NCI-H2029 treated with DMSO at 0.1 percent for 48 hours (cell line): ENCODE data around the gene NKX3-2.
A peak's percentile ranks its signal among the peaks of the same experiment; 100 is the strongest.
"Not testable (repeated sequence)": the region's sequence is repeated elsewhere in the genome, so short reads cannot be mapped to it uniquely, and the experiment has no call there.

Source experiments
- DNase-seq: peaks from one replicate; lab custom pipeline; 2025; lab: John Stamatoyannopoulos, UW

The NKX3-2 gene

DNA sequence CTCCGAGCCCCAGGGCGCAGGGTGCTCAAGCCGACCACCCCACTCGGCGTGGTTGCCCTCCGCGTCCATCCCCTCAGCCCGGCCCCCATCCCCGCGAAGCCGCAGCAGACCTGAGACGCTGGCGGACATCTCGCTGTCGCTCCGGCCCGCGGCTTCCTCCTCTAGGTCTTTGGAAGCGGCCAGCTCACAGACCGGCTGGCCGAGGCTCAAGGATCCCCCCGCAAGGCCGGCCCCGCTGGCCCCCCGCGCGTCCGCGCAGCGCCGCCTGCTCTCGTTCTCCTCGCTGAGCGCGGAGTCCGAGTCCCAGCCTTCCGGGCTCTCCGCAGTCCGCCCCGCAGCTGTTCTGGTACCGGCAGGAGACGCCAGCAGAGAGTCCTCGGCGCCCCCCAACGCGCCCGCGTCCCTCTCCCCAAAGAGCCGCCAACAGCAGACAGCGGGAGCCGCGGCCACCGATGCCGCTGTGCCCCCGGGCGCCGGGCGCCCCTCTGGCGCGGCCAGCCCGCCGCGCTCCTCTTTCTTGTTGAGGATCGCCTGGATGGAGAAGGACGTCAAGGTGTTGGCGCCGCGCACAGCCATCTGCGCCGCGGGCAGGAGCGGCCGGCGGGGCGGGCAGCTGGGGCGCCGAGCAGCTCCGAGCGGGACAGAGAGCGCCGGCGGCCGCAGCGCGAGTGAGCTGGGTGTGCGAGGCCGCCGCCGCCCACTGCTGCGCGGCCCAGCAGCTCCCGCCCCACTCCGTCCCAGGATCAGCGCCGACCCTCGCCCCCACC, at the start of gene NKX3-2:
NKX3-2 (minus strand) TSS at position 670 of the 767 bp plus-strand sequence; CDS start at position 576, 94 bp downstream.
- DNase-seq = no peak

DNA sequence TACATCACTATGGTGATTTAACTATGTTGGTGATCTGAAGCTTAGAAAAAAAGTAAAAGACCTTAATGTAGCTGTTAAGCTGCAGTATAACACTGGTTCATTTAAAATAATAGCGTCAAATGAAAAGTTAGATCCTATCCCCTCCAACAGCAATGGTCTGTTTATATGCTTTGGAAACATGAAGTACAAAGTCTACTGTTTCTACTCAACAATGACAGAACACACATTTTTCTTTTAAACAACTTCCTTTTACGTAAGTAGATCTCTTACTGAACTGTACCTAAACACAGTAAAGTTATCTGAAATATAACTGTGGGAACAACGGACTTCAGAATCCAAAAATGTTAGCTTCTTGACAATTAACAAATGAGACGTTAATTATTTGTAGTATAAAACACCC, 47.9 kb upstream of the NKX3-2 start:
- no peak for DNase-seq

DNA sequence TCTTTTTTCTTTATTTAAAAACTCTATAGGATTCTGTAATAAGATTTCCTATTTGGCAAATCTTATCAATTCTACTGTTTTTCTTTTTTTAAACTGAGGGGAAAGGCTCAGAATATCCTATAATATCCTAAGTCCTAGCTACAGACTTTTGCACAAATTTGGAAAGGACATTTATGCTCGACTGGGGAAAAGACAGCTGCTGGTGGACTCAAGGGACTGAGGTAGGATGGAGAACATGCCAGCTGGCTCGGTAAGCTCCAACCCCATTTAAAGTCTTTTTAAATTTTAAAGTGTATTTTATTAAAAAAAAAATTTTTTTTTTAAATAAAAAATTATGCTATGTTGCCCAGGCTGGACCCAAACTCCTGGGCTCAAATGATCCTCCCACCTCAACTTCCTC, 46.5 kb upstream of the NKX3-2 start:
- no peak for DNase-seq

DNA sequence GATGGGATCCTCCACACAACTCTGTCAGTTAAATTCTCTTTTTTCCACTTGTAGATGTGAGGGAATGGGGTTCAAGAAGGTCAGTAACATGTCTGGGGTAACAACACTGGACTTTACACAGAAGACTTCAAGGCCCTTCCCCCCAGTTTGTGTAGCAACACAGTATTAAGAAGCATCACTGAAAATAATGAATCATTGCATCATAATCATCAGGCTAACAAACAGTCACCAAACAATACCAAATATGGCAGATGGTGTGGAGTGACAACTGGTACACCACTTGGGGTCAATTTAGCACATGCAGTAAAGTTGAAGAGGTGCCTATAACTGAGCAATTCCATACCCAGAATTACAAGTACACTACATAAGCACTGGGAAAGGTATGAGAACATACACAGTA, 44.6 kb upstream of the NKX3-2 start:
- no peak for DNase-seq

DNA sequence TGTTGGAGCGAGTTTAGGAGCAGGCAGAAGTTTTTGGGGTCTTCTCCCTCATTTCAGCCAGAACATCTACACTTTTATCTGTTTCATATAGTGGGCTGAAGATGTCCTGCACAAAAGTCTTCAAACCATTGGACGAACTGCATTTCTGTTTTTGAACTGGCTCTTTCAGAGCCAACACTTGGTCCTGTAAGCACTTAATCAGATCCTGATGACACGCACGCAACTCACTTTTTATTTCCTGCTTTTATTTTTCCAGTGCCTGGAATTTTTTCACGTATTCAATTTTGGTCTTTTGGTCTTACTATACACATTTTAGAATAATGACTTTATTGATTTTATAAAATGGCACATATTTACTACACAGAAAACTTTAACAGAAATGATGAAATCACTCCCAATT, 40.2 kb upstream of the NKX3-2 start:
- no peak for DNase-seq

DNA sequence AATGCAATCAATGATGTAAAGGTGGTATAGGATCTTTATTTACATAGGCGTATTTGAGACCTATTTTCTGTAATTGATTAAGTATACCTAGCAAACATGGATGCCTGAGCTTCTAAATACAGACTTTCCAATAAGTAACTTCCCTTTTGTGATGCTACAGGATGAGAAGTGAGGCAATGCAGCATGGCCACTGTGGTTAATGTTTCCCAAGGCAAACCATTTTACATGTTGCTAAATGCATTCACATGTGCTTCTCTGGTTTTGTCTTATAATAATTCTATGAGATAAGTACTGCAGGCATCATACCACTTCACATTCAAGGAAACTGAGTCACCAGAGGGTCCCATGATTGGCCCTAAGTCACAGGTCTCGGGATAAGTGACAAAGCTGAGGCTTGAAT, 35.7 kb upstream of the NKX3-2 start:
- no peak for DNase-seq

DNA sequence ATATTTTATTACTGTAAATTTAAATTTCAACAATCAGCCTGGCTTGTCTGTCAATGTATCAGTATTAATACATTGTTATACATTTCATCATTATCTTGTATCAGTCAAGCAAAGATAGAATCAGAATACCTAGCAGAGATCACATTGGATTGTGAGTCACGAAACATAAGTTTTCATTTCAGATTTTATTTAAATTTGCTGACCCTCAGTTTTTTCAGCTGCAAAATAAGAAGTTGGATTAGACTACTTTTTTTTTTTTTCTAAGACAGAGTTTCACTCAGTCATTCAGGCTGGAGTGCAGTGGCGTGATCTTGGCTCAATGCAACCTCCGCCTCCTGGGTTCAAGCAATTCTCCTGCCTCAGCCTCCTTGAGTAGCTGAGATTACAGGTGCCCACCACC, 33.4 kb upstream of the NKX3-2 start:
- DNase-seq = no peak

DNA sequence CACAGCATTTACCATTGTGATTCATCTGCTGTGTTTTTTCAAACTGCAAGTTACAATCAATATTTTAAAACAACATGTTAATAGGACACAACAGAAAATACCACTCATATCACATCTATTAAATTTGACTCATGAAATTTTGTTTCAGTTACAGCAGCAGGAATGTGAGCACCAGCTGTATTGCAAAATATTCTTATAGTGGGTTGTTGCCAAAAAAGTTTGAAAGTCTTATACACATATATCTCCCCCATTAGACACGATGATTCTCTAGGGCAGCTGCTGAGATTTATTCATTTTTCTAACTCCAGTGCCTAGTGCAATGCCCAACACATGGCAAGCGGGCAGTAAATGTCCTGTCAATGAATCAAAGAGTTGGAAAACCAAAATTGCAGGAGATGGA, 26.6 kb upstream of the NKX3-2 start:
- DNase-seq = no peak

DNA sequence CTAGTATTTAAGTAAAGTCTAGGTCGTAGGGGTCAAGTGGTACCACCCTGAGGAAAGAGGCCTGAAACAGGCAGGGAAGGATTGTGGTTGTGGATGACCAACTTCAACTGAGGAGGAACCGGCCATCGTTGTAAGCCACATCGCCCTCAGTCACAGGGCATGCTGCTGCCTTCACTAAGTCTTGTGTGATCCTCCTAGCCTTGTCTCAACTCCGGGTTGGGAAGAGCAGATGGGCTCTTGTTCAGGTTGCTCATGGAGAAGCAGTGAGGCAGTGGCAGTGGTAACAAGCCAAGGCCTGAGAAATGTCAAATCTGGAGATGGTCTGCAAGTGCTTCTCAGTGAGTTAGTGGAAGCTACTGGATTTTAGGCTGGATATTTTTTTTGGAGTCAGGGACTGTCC, 22.8 kb upstream of the NKX3-2 start:
- DNase-seq = no peak

DNA sequence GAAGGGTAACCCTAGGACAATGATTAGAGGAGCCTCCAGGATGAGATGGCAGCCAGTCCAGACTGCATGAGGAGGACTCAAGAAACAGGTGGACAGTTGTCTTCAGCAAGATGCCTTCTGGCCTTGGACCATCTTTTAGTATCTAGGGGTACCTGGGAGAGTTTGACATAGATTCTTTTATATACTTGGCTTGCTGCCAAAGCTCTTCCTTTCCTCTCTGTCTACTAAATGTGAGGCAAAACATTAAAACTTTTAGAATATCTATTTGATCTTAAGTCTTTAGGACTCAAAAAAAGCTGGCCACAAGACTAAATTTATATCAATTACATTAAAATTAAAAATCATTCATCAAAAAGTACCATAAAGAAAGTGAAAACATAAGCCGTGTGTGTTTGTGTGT, 18.6 kb upstream of the NKX3-2 start:
- no peak for DNase-seq

DNA sequence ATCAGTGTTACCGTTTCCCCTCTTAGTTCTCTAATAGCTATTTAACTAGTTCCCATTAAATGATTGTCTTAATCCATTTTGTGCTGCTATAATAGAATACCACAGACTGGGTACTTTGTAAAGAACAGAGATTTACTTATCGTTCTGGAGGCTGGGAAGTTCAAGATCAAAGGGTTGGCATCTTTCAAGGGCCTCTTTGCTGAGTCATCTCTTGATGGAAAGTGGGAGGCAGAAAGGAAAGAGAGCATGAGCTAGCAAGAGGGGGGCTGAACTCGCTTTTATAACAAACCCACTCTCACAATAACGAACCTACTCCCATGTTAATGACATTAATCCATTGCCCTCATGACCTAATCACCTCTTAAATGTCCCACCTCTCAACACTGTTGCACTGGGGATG, 17.4 kb upstream of the NKX3-2 start:
- DNase-seq = no peak

DNA sequence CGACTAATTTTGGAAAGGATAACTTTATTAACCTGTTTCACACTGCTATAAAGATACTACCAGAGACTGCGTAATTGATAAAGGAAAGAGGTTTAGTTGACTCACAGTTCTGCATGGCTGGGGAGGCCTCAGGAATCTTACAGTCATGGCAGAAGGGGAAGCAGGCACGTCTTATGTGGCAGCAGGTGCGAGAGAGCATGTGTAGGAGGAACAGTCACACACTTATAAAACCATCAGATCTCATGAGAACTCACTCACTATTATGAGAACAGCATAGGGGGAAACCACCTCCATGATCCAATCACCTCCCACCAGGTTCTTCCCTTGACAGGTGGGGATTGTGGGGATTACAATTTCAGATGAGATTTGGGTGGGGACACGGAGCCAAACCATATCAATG, 15.8 kb upstream of the NKX3-2 start:
- not testable (repeated sequence) for DNase-seq

DNA sequence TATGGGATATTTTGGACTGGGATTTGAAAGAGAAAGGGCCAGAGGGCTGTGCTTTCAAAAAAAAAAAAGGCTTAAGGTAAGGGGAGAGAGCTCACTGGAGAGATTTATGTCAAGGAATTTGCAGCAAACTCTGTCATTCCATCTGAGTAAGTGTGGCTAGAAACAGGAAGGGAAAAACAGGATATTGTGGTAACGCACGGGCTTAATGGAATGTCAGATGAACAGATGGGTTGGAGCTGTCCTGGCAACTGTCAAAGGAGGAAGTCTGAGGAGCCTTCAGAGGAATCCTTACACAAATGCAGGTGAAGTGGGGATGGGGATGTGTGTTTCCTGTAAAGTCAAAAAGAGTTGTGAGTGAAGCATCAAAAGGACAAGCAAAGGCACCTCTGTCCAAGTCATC, 15.1 kb upstream of the NKX3-2 start:
- DNase-seq = no peak

DNA sequence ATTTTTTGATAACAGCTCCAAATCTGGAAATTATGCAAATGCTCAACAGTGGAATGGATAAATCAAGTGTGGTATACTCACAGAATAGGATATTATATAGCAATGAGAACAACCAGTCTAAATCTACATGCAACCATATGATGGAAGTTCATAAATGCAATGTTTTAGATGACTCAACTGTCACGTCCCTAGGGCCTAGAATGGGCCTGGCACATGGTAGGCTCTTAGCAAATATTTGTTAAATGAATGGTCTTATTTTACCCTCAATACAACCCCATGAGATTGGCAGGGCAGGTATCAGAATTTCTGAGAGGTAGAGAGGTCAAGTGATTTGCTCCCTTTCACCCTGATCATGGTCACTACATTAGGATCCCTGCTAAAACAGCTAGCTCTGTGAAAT, 14.6 kb upstream of the NKX3-2 start:
- DNase-seq = no peak

DNA sequence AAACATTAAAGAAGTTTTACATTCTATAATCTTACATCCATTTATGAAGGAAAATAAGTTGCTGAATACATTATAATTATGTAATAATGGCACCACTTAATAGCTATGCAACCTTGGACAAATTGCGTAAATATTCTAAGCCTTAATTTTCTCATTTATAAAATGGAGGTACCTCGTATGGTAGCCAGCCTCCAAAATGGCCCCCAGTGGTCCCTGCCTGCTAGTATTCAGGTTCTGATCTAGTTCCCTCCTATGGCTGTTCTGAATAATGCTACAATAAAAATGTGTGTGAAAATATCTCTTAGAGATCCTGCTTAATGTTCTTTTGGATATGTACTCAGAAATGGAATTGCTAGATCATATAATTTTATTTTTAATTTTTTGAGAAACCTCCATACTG, 11.0 kb upstream of the NKX3-2 start:
- DNase-seq = no peak

DNA sequence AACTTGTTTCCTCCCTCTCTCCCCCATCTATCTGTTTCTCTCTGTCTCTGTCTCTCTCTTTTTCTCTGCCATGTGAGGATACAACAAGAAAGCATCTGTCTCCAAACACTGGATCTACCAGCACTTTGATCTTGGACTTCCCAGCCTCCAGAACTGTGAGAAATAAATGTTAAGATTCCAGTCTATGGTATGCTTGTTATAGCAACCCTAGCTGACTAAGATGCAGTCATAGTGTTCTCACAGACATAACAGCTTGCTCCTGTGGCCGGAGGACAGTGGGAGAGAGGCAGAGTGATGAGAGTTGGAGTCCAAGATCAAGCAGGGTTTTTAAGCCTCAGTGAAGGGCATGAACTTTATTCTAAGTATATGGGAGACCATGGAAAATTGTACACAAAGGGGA, 8.8 kb upstream of the NKX3-2 start:
- no peak for DNase-seq

DNA sequence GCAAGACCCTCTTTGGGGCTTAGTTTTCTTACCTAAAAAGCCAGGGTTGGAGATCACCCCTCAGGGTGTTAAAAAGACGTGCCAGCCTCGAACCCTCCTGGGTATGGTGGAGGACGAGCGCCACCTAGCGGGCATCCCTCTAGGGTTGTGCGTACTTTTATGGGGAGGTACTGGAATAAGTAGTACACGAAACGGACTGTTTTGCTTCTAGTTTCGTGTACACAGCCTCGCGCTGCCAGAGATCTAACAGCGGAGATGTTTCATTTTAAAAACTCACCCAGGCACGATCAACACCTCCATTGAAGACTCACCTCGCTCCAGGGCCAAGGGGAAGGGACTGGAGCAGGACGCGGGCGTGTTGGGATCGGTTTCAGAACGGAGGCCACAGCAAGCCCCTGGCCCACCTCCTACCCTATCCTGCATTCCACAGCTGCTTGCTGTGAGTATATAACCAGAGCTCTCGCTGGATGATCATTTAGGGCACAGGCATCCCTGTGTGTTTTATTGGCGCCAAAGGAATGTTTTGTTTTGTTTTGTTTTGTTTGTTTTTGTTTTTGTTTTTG, 4.8 kb upstream of the NKX3-2 start:
- peak; percentile 66 for DNase-seq

DNA sequence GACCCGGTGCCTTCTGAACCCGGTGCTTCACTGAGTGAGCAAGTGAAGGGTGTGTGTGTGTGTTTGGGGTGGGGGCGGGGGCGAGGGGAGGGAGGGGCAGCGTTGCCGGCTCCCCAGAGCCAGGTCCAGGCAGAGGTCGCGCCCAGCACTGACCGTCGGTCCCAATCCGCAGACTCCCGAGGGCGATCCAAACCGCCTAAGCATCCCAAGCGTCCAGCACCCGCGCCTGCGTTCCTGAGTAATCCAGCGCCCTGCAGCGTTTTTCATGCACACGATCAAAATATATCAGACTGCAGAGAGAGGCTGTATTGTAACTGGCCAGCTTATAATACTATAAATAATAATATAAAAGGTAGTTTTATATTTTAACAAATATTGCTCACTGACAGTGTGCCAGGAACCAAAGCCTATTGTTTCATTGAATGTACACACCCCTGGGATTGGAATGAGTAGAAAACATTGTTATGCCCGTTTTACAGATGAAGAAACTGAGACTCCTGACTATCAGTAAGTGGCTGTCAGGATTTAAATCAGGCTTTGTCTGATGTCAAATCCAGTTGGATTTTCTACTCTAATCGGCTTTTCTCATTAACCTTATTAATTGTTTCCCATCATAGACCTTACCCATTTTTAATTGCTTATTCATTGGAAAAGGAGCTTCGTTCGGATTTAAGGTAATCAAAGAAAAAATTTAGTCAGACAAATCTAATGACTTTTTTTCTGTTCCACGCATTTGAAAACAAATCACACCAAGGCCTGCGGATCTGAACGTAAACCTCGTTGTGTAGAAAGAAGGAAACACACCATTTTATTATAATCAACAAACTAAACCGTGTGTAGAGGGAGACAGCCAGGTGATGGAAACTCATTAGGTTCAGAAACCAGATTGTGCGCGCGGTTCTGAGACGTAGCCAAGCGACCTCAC, 4.0 kb upstream of the NKX3-2 start:
- DNase-seq = peak; percentile 16

DNA sequence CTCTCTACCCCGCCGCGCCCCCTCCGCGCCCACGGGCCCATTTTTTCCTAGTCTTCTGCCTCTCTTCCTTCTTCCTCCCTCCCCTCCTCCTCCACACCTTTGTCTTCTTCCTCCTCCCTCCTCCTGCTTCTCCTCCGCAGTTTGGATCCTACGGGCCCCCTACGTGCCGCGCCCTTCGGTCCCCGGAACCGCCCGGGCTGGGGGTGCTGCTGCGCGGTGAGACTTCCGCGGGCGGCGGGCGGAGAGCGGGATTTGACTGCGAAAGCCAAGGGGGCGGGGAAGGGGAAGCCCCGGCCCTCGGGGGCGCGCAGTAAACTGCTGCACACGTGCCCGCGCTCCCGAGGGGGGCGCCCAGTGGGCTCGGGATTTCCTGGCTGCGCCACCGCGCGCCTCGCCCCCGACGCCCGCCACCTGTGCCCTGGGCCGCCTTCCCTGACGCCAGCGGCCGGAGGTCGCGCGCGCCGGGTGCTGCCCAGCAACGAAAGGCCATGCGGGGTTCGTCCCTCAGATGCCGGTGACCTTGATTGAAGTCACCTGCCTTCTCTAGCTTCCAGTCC, 3.3 kb upstream of the NKX3-2 start:
- no peak for DNase-seq

DNA sequence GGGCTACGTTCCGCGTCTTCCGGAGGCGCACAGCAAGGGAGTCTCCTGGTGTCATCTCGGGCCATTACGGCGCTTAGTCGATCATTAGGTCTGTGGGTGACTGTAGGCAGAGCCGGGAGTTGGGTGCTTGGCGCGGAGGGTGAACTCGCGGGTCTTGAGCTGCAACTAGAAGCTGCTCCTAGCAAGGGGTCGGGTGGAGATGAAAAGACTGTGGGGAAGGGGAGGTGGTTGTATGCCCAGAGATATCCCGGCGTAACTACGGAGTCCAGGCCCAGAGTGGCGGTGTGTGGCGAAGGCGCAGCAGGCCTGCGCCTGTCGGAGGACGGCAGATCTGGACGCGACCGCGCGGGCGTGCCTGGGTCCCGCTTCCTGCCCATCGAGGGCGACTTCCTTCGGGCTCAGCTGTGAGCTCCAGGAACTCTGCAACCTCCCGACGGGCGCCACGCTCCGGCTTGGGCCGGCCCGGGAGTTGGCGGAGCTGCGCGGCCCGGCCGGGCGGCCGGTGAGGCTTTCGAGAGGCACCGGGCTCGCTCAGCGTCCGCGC, 2.7 kb upstream of the NKX3-2 start:
- no peak for DNase-seq

DNA sequence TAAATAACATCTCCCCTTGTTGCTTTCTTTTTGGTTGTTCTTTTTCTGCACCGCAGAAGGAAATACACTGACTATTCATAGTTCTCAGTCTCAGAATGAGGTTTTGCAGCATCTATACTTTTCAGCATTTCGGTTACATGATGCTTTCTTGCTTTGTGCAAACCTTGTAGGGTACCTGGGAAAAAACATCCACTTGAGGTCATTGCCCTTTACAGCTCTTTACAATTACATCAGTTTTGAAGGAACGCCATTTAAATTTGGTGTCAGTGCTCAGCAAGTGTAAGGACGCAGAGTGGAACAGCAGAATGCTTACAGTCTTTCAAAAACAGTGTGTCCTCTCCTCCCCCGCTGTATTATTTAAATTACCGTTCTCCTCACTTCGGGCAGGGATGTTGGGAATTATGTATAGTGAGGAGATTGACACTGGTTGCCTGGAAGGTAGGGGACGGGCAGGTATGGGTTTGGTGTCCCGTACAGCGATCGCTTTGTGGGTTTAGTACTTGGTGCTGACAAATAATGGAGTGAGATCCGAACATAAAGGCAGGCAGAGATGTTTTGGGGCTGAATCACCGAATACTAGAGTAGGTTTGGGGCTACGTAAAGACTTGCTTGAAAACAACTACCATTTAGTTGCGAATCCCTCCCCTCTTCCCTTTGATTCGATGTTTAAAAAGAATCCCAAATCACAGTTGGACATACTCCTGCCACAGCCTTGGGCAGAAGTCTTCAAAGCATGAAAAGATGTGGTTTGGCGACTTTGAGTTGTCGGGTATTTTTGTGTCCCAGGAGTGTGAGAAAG, 2.0 kb upstream of the NKX3-2 start:
- no peak for DNase-seq

DNA sequence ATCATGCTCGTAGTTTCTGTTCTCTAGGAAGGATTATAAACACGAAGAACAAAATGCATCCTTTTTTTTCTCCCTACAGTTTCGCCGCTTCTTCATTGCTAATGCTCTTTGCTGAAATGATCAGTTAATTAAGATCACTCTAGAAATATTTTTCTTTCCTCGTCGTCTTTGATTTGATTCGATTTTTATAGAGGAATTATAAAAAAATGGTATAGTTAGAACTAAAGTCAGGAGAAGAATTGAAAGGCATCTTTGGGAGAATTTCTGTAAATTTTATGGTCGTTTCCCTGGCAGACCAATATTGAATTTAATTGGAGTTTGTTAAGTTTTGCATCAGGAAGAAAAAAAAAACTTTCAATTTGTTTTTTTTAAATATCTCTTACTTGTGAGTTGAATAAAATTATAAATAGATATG, 1.1 kb upstream of the NKX3-2 start:
- DNase-seq = no peak
